NB4 (cell line): Measurements from ENCODE around the gene CPLX1.

Experiments used
- CTCF ChIP-seq: IDR thresholded peaks from one replicate; pipeline ENCODE4 v1.5.1; 2012; ENCODE audit warnings: low read depth, low read length
- TF ChIP-seq, protein P1 (sequence below): IDR thresholded peaks from 2 replicates; pipeline ENCODE4 v1.6.1; 2011; ENCODE audit warnings: low read depth, low read length

- TF ChIP-seq CTCF, result no peak
- TF ChIP-seq, protein P1, sequence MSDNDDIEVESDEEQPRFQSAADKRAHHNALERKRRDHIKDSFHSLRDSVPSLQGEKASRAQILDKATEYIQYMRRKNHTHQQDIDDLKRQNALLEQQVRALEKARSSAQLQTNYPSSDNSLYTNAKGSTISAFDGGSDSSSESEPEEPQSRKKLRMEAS, result no peak
These were observed 19.4 kb upstream of the CPLX1 start for GRCh38 chr4:845233-845835.
